LNCaP clone FGC (cell line): Measurements from ENCODE around the gene ZNF154.

Source experiments
- DNase-seq: peaks from one replicate; pipeline ENCODE4 v3.0.0-alpha.2; 2011; ENCODE audit warnings: low read depth
- H3K4me3 ChIP-seq: 2 replicates; pipeline ENCODE4 v1.5.1; 2011; ENCODE audit warnings: mild to moderate bottlenecking, low read depth, low read length, control low read depth
- TF ChIP-seq, protein P1 (sequence below): IDR thresholded peaks from 2 replicates; pipeline ENCODE4 v1.5.1; 2012; ENCODE audit warnings: mild to moderate bottlenecking; ENCODE audit not compliant: control insufficient read depth, insufficient read depth; ENCODE audit errors: extremely low read depth

Gene ZNF154

DNA sequence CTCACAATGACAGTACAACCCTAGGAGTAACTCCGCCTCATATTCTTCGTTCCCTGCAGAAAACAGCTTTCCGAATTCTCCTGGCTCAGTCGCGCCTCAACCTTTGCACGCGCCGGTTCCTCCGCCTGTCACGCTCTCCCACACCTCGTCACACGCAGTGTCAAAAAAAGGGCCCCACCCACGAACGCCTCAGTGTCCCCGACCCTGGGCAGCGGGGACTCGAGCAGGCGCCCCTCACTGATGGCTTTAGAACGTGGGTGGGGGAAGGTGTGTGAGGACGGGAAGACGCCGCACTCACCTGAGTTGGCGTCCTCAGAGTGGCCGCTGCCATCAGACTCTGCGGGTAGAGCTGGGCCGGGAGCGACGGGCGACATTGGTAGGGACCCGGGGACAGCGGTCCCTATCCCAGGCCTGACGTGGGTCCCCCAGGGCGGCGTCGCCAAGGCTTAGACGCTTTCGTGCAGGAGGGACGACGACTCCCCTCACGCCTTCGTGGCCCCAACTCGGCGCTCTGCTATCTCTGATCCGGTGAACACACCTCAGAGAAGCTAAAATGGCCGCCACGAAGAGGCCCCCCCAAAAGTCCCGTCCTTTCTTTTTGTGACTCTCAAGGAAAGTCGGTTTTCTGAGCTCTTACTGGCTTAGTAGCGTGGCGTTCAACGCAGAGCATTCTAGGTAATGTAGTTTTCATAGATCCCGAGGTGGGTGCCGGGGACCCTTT lies at the start of gene ZNF154:
Gene ZNF154, minus strand, starts transcription at position 564 of the 721 bp plus-strand sequence. Its CDS starts 233 bp downstream, at position 331.
- no peak within 1 kb of the TSS for H3K4me3 ChIP-seq
- TF ChIP-seq, protein P1, sequence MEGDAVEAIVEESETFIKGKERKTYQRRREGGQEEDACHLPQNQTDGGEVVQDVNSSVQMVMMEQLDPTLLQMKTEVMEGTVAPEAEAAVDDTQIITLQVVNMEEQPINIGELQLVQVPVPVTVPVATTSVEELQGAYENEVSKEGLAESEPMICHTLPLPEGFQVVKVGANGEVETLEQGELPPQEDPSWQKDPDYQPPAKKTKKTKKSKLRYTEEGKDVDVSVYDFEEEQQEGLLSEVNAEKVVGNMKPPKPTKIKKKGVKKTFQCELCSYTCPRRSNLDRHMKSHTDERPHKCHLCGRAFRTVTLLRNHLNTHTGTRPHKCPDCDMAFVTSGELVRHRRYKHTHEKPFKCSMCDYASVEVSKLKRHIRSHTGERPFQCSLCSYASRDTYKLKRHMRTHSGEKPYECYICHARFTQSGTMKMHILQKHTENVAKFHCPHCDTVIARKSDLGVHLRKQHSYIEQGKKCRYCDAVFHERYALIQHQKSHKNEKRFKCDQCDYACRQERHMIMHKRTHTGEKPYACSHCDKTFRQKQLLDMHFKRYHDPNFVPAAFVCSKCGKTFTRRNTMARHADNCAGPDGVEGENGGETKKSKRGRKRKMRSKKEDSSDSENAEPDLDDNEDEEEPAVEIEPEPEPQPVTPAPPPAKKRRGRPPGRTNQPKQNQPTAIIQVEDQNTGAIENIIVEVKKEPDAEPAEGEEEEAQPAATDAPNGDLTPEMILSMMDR, result no peak
- no peak for DNase-seq

DNA sequence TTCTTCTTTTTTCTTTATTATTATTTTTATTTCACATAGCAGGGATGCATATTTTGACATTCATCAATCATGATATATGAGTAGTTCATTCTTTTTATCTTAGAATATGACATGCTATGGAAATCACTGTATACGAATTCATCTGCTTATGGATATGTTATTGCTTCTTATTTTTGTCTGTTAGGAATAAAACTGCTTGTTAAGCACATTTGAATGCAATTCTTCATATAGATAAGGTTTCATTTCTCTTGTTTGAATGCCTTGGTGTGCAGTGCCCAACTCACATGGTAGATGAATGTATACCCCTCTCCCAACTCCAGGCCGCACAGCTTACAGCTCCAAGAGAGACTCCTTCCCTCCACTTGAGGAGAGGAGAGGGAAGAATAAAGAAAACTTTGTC lies 48.9 kb upstream of the ZNF154 start:
- TF ChIP-seq, protein P1, result no peak
- no peak overlapping the region for H3K4me3 ChIP-seq
- DNase-seq, result no peak

DNA sequence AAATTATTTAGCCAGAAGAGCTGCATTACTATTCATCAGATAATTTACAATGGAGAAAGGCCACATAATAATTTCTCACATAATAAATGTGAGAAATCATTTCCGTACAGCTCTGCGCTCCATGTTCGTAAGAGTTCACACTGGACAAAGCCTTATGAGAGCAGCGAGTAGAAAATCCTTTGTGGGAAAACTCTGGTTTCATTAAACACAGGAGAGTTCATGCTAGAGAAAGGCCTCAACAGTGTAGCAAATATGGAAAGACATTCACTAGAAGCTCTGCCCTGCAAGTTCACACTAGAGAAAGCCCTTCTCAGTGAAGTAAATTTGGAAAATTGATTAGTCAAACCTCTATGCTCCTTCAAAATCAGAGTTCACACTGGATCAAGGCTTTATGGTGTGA lies 46.0 kb upstream of the ZNF154 start:
- H3K4me3 ChIP-seq, result no peak overlapping the region
- TF ChIP-seq, protein P1, result no peak
- DNase-seq, result no peak

DNA sequence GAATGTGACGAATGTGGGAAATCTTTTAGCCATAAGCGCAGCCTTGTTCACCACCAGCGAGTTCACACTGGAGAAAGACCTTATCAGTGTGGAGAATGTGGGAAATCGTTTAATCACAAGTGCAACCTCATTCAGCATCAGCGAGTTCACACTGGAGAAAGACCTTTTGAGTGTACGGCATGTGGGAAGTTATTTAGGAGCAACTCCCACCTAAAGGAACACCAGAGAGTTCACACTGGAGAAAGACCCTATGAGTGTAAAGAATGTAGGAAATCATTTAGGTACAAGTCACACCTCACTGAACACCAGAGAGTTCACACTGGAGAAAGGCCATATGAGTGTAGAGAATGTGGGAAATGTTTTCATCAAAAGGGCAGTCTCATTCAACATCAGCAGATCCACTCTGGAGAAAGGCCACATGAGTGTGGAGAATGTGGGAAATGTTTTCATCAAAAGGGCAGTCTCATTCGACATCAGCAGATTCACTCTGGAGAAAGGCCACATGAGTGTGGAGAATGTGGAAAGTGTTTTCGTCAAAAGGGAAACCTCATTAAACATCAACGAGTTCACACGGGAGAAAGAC lies 45.2 kb upstream of the ZNF154 start:
- H3K4me3 ChIP-seq, result no peak overlapping the region
- TF ChIP-seq, protein P1, result no peak
- DNase-seq, result no peak

DNA sequence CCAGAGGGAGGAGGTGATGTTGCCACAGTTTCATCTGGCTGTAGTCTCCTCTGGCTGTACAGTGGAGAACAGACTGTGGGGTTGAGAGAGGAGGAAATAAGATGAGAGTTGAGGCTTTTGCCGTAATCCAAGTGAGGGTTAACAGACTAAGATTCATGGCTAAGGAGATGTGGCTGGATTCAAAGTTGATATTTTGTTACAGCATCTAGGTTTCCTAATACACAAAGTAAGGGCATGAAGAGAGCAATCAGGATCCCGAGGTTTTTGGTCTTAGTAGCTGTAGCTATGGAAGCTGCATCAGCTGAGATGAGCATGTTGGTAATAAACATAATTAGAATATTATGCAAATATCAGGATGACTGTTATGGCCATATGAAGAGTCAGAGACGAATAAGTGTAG lies 39.0 kb upstream of the ZNF154 start:
- TF ChIP-seq, protein P1, result no peak
- DNase-seq, result no peak
- H3K4me3 ChIP-seq, result peak overlapping the region; percentile 95

DNA sequence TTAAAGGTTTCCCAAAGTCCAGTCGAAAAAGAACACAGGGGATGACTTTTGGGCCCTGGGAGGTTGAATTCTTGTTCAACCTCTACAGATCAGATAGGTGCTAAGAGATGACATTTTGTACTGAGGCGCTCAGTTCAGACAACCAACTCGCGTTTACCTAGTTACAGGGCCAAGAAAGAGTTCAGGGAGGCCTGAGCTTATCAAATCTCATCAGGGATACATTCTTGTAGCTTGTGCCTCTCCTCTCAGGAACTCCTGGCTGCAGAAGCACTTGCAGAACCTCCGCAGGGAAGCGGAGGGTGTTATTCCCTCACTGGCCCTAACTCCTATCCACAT lies 38.4 kb upstream of the ZNF154 start:
- TF ChIP-seq, protein P1, result no peak
- H3K4me3 ChIP-seq, result peak overlapping the region; percentile 95
- DNase-seq, result no peak
